A549 (cell line): ENCODE measurements around the gene STATH. TPM values are rescaled to one million over a fixed set of nuclear protein-coding genes. Genes with fewer than 3 reads are reported as not detected.

Experiments used
- ATAC-seq, 2 experiments: fragments of 200-7000 bp in 1 of 2; fragments of >200 bp in 1 of 2; cut with Nextera tagmentation in 1 of 2; cut with Tn5 transposase in 1 of 2; 3 replicates each; pipeline versions ENCODE4 v1.8.0 to v1.9.1; 2018 to 2020; ENCODE audit warnings: mild to moderate bottlenecking in 1 of 2, moderate library complexity in 1 of 2
- CTCF ChIA-PET: fragments of 300-600 bp; sonication (Branson Sonifier 250); formaldehyde crosslinking; extraction: SDS; loops from one replicate; lab custom pipeline; 2021; ENCODE audit warnings: antibody characterized with exemption, inconsistent platforms; lab: Yijun Ruan, JAX
- POLR2A ChIA-PET: fragments of 350-600 bp; formaldehyde crosslinking; extraction: SDS; loops from one replicate; lab custom pipeline; 2021; ENCODE audit warnings: antibody characterized with exemption, inconsistent platforms; lab: Yijun Ruan, JAX
- DNase-seq, 2 experiments: peaks; one replicate each; pipeline versions ENCODE4 v3.0.0 to v3.0.0-alpha.2; 2011 to 2016; ENCODE audit warnings: low read depth in 1 of 2, low spot score in 1 of 2
- FAIRE-seq: peaks from 2 replicates; lab custom pipeline; 2011; peaks lifted over from hg19 to GRCh38; lab: Jason Lieb, UNC
- H3K27ac ChIP-seq, 2 experiments: fragments of >200 bp; sonication (Bioruptor Twin); formaldehyde crosslinking; 3 replicates each; pipeline ENCODE4 v1.5.1; 2016 to 2017
- H3K4me1 ChIP-seq: fragments of >200 bp; sonication (Bioruptor Twin); formaldehyde crosslinking; 3 replicates; pipeline ENCODE4 v1.6.1; 2016
- H3K4me2 ChIP-seq: fragments of >200 bp; sonication (Bioruptor Twin); formaldehyde crosslinking; 3 replicates; pipeline ENCODE4 v1.6.1; 2016
- H3K4me3 ChIP-seq: fragments of >200 bp; sonication (Bioruptor Twin); formaldehyde crosslinking; 3 replicates; pipeline ENCODE4 v1.5.1; 2016
- H3K9me3 ChIP-seq: fragments of >200 bp; sonication (Bioruptor Twin); formaldehyde crosslinking; 3 replicates; pipeline ENCODE4 v1.6.1; 2016
- BHLHE40 ChIP-seq: IDR thresholded peaks from 2 replicates; pipeline ENCODE4 v1.6.1; 2012; ENCODE audit warnings: low read depth, low read length, inconsistent platforms
- CBX8 ChIP-seq: fragments of 200-600 bp; sonication (generic); IDR thresholded peaks from 2 replicates; pipeline ENCODE4 v1.6.1; 2016
- CEBPB ChIP-seq, 2 experiments: fragments of >200 bp in 1 of 2; sonication (Bioruptor Twin) in 1 of 2; formaldehyde crosslinking in 1 of 2; IDR thresholded peaks; 2 replicates each; pipeline ENCODE4 v1.6.1; 2012 to 2016
- CHD4 ChIP-seq: fragments of 200-600 bp; sonication (generic); IDR thresholded peaks from 2 replicates; pipeline ENCODE4 v1.6.1; 2016; ENCODE audit warnings: antibody characterized with exemption, mild to moderate bottlenecking, borderline replicate concordance
- EP300 ChIP-seq, 2 experiments: fragments of >200 bp; sonication (Bioruptor Twin); formaldehyde crosslinking; IDR thresholded peaks; 2 replicates in 1 of 2; 3 replicates in 1 of 2; pipeline ENCODE4 v1.6.1; 2016 to 2017
- GATA3 ChIP-seq: IDR thresholded peaks from 2 replicates; pipeline ENCODE4 v1.6.1; 2012; ENCODE audit warnings: borderline replicate concordance
- HDAC2 ChIP-seq: fragments of 200-600 bp; sonication (generic); IDR thresholded peaks from 2 replicates; pipeline ENCODE4 v1.6.1; 2016
- HOXB13 ChIP-seq: fragments of 250-450 bp; sonication (Bioruptor Pico); IDR thresholded peaks from 2 replicates; pipeline ENCODE4 v1.5.0; 2020; ENCODE audit warnings: low read depth, mild to moderate bottlenecking, moderate library complexity
- KDM1A ChIP-seq: fragments of 200-600 bp; sonication (generic); IDR thresholded peaks from 2 replicates; pipeline ENCODE4 v1.6.1; 2016; ENCODE audit warnings: low read depth, mild to moderate bottlenecking
- KDM5A ChIP-seq: fragments of 200-600 bp; sonication (generic); IDR thresholded peaks from 2 replicates; pipeline ENCODE4 v1.6.1; 2016; ENCODE audit warnings: antibody characterized with exemption, mild to moderate bottlenecking
- MAFK ChIP-seq: fragments of 450-650 bp; IDR thresholded peaks from 2 replicates; pipeline ENCODE4 v1.6.1; 2014; ENCODE audit not compliant: partially characterized antibody
- MAZ ChIP-seq: fragments of 150-350 bp; IDR thresholded peaks from 2 replicates; pipeline ENCODE4 v1.6.1; 2014; ENCODE audit warnings: antibody characterized with exemption, low read depth, low read length, borderline replicate concordance
- NPAS2 ChIP-seq: fragments of 250-450 bp; sonication (Bioruptor Pico); IDR thresholded peaks from 2 replicates; pipeline ENCODE4 v1.8.0; 2022; ENCODE audit warnings: mild to moderate bottlenecking, moderate library complexity, borderline replicate concordance
- PHF8 ChIP-seq: fragments of 200-600 bp; sonication (generic); IDR thresholded peaks from 2 replicates; pipeline ENCODE4 v1.6.1; 2016; ENCODE audit warnings: low read depth, mild to moderate bottlenecking, antibody characterized with exemption, moderate library complexity, borderline replicate concordance
- POLR2A ChIP-seq: IDR thresholded peaks from 2 replicates; pipeline ENCODE4 v1.6.1; 2012; ENCODE audit warnings: mild to moderate bottlenecking, low read length
- RARB ChIP-seq: fragments of 250-450 bp; sonication (Bioruptor Pico); IDR thresholded peaks from 2 replicates; pipeline ENCODE4 v1.8.0; 2021; ENCODE audit warnings: mild to moderate bottlenecking, moderate library complexity
- RCOR1 ChIP-seq: fragments of 150-350 bp; IDR thresholded peaks from 2 replicates; pipeline ENCODE4 v1.6.1; 2014; ENCODE audit warnings: antibody characterized with exemption, low read length, low read depth
- RFX5 ChIP-seq: fragments of 450-650 bp; IDR thresholded peaks from 2 replicates; pipeline ENCODE4 v1.7.1; 2014; ENCODE audit warnings: antibody characterized with exemption, mild to moderate bottlenecking, moderate library complexity
- SREBF2 ChIP-seq: fragments of 450-650 bp; IDR thresholded peaks from 2 replicates; pipeline ENCODE4 v1.6.1; 2014; ENCODE audit warnings: mild to moderate bottlenecking, moderate library complexity
- ZC3H11A ChIP-seq: fragments of 450-650 bp; IDR thresholded peaks from 2 replicates; pipeline ENCODE4 v1.6.1; 2014; ENCODE audit warnings: antibody characterized with exemption, mild to moderate bottlenecking
- WGBS: methylation state at CpG from one replicate; pipeline ENCODE4 v1.1.6; 2017; ENCODE audit errors: missing lambda C conversion rate; 5-methylcytosine and 5-hydroxymethylcytosine counted together
- polyA minus RNA-seq: library from RNA; depleted of rRNA, polyadenylated mRNA; stranded (reverse); fragments of >200 nt; gene quantifications from 2 replicates; pipeline ENCODE4 v1.2.3, GENCODE V29; 2011; rRNA and poly(A)+ RNA removed
- polyA plus RNA-seq, 4 experiments: library from polyadenylated mRNA; depleted of rRNA in 3 of 4; stranded (reverse); fragments of >200 nt; fragmentation: RNase III in 1 of 4; extraction: RNeasy Plus Mini Kit Qiagen cat#74134 plus additional on column Dnase treatment in 1 of 4; gene quantifications; 2 replicates in 3 of 4; 3 replicates in 1 of 4; pipeline ENCODE4 v1.2.3, GENCODE V29; 2011 to 2017
- TF ChIP-seq, protein P1 (sequence below): fragments of >200 bp; sonication (Bioruptor Twin); formaldehyde crosslinking; IDR thresholded peaks from 2 replicates; pipeline ENCODE4 v1.6.1; 2016
- TF ChIP-seq, protein P2 (sequence below): fragments of 150-350 bp; IDR thresholded peaks from 2 replicates; pipeline ENCODE4 v1.6.1; 2014; ENCODE audit warnings: low read depth, mild to moderate bottlenecking, low read length
- TF ChIP-seq, protein P3 (sequence below): fragments of 250-450 bp; sonication (Bioruptor Pico); IDR thresholded peaks from 2 replicates; pipeline ENCODE4 v1.5.0; 2020; ENCODE audit warnings: low read depth, mild to moderate bottlenecking, moderate library complexity
- TF ChIP-seq, protein P4 (sequence below): IDR thresholded peaks from 2 replicates; pipeline ENCODE4 v1.6.1; 2012; ENCODE audit warnings: low read depth, borderline replicate concordance
- TF ChIP-seq, protein P5 (sequence below): IDR thresholded peaks from 2 replicates; pipeline ENCODE4 v1.6.1; 2012

Gene STATH, protein sequence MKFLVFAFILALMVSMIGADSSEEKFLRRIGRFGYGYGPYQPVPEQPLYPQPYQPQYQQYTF
- polyA plus RNA-seq (2011; rRNA removed) (not detected in 2 replicates), polyA plus RNA-seq (2017; fragmentation: RNase III; extraction: RNeasy Plus Mini Kit Qiagen cat#74134 plus additional on column Dnase treatment) (not detected in 3 replicates), polyA minus RNA-seq (not detected in 2 replicates)
- polyA plus RNA-seq (2012; cell fraction: cytosol; rRNA removed): not detected in 2 replicates
- not detected in 2 replicates for polyA plus RNA-seq (2012; cell fraction: nucleus; rRNA removed)

DNA sequence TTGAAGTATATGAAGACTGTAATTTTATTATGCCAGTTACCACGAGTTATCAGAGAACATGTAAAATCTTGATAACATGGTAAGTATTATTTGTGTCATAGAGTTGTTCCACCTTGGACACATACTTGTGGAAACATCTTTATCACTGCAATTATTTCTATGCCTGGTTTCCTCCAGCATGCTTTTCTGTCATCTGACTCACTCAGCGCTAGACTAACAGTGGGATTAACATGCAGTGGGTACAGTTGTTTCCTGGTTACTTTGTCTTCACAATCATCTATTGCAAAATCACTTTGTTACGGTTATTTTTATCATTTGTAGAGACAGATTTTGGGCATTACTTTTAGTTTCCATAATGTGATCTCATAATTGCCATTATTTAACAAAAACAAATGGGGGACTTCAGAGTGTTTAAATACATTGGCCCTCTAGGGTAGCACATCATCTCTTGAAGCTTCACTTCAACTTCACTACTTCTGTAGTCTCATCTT lies at the start of gene STATH:
TSS of gene STATH (plus strand) at position 441 of the 491 bp plus-strand sequence. CDS start 2,472 bp downstream, outside the sequence.
- 47% methylated on average over 3 of the region's 3 CpGs for WGBS
- no peak for ATAC-seq
- POLR2A ChIA-PET: no interaction called here
- Histone ChIP-seq H3K27ac (no peak within 1 kb of the TSS), H3K9me3 (no peaks in the 10 kb centered on the region), H3K4me3 (no peak within 1 kb of the TSS), H3K4me1 (no peaks in the 10 kb centered on the region)
- TF ChIP-seq SREBF2: no peak
- no peak for TF ChIP-seq HOXB13 (CRISPR knock-in tag)
- TF ChIP-seq, protein P1, sequence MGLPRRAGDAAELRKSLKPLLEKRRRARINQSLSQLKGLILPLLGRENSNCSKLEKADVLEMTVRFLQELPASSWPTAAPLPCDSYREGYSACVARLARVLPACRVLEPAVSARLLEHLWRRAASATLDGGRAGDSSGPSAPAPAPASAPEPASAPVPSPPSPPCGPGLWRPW: no peak
- TF ChIP-seq BHLHE40: no peak
- TF ChIP-seq CEBPB (IDR thresholded peaks at IDR 0.05): no peak
- no peak for TF ChIP-seq ZC3H11A
- TF ChIP-seq GATA3: no peak
- TF ChIP-seq MAZ: no peak
- no peak for TF ChIP-seq KDM5A
- TF ChIP-seq CHD4: no peak
- TF ChIP-seq MAFK: no peak
- TF ChIP-seq, protein P2, sequence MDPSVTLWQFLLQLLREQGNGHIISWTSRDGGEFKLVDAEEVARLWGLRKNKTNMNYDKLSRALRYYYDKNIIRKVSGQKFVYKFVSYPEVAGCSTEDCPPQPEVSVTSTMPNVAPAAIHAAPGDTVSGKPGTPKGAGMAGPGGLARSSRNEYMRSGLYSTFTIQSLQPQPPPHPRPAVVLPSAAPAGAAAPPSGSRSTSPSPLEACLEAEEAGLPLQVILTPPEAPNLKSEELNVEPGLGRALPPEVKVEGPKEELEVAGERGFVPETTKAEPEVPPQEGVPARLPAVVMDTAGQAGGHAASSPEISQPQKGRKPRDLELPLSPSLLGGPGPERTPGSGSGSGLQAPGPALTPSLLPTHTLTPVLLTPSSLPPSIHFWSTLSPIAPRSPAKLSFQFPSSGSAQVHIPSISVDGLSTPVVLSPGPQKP: no peak
- no peak for TF ChIP-seq EP300 (IDR thresholded peaks at IDR 0.05)
- TF ChIP-seq, protein P3, sequence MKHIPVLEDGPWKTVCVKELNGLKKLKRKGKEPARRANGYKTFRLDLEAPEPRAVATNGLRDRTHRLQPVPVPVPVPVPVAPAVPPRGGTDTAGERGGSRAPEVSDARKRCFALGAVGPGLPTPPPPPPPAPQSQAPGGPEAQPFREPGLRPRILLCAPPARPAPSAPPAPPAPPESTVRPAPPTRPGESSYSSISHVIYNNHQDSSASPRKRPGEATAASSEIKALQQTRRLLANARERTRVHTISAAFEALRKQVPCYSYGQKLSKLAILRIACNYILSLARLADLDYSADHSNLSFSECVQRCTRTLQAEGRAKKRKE (CRISPR knock-in tag): no peak
- TF ChIP-seq NPAS2 (CRISPR knock-in tag): no peak
- no peak for TF ChIP-seq PHF8
- TF ChIP-seq, all 56 proteins: peak for 0
- DNase-seq (no peak), FAIRE-seq (no peak)
- H3K4me2 ChIP-seq: no peak within 1 kb of the TSS
- CTCF ChIA-PET: no interaction called here

DNA sequence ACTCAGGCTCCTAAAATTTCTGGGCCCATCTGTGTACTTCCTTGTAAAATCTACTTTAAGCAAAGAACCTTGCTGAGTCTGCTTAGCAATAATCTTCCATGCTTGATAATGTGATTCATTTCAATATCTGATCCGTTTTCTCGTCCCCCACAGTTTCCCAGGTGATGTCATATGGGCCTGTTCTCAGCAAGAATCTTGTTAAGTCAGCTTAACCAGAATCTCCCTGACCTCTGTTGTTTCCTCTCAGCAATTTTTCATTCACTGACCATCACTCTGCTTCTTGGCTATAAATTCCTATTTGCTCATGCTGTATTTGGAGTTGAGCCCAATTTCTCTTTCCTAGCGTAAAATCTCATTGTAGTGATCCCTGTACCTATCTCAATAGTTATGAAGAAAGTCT lies 44.2 kb upstream of the STATH start:
- Histone ChIP-seq H3K4me3 (no peak overlapping the region), H3K4me1 (no peaks in the 10 kb centered on the region), H3K27ac (no peak overlapping the region), H3K9me3 (no peaks in the 10 kb centered on the region), H3K4me2 (no peak overlapping the region)
- WGBS: 30% methylated on average over 3 of the region's 3 CpGs
- ChIA-PET CTCF (no interaction called here), POLR2A (no interaction called here)
- FAIRE-seq (no peak), ATAC-seq (no peak), DNase-seq (no peak)
- TF ChIP-seq, protein P1: no peak
- TF ChIP-seq KDM5A (no peak), RCOR1 (no peak), KDM1A (no peak), CEBPB (IDR thresholded peaks at IDR 0.05) (no peak), POLR2A (no peak), HDAC2 (no peak)
- TF ChIP-seq, protein P4, sequence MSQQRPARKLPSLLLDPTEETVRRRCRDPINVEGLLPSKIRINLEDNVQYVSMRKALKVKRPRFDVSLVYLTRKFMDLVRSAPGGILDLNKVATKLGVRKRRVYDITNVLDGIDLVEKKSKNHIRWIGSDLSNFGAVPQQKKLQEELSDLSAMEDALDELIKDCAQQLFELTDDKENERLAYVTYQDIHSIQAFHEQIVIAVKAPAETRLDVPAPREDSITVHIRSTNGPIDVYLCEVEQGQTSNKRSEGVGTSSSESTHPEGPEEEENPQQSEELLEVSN: no peak

DNA sequence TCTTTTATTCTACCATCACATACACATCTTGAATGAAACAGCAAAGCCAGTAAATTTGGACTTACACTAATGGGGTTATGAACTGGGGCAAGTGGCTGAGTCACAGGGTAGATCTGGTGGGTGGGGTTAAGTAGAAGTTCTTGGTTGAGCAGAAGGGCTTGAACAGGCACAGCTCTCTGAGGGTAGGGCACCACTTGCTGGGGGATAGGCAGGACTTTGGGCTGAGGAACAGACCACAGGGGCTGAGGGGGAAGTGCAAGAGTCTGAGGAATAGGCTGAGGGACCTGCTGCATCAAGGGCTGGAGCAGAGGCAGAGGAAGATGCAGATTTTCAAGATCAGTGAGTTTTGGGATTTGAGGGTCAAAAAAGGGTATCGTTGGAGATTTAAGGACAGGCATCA lies 38.6 kb upstream of the STATH start:
- TF ChIP-seq GATA3 (no peak), RFX5 (no peak), CBX8 (no peak), RARB (no peak), MAZ (no peak), CEBPB (IDR thresholded peaks at IDR 0.05) (no peak)
- TF ChIP-seq, protein P5, sequence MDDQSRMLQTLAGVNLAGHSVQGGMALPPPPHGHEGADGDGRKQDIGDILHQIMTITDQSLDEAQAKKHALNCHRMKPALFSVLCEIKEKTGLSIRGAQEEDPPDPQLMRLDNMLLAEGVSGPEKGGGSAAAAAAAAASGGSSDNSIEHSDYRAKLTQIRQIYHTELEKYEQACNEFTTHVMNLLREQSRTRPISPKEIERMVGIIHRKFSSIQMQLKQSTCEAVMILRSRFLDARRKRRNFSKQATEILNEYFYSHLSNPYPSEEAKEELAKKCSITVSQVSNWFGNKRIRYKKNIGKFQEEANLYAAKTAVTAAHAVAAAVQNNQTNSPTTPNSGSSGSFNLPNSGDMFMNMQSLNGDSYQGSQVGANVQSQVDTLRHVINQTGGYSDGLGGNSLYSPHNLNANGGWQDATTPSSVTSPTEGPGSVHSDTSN: no peak
- FAIRE-seq (no peak), DNase-seq (no peak), ATAC-seq (no peak)
- Histone ChIP-seq H3K4me2 (no peak overlapping the region), H3K4me1 (no peaks in the 10 kb centered on the region), H3K27ac (no peak overlapping the region), H3K9me3 (no peaks in the 10 kb centered on the region), H3K4me3 (no peak overlapping the region)
- 0% methylated on average over 1 of the region's 1 CpG for WGBS
- POLR2A ChIA-PET: no interaction called here
- CTCF ChIA-PET: no interaction called here
